ENCODE data around the gene LMBRD1. TPM values are rescaled to one million over a fixed set of nuclear protein-coding genes. Genes with fewer than 3 reads are reported as not detected.
"Not testable (repeated sequence)": the region's sequence is repeated elsewhere in the genome, so short reads cannot be mapped to it uniquely, and the experiment has no call there.

The LMBRD1 gene
- total and polyA plus RNA-seq, 9 donors = 48.2 to 83.0 (median 54.0) TPM

- no peaks in the 10 kb centered on the region for H3K27me3 ChIP-seq
- no peak for DNase-seq
- no peaks in the 10 kb centered on the region for H3K36me3 ChIP-seq
- TF ChIP-seq POLR2A (IDR thresholded peaks at IDR 0.05) (no peak), EP300 (IDR thresholded peaks at IDR 0.05) (no peak)
- TF ChIP-seq, protein P1, sequence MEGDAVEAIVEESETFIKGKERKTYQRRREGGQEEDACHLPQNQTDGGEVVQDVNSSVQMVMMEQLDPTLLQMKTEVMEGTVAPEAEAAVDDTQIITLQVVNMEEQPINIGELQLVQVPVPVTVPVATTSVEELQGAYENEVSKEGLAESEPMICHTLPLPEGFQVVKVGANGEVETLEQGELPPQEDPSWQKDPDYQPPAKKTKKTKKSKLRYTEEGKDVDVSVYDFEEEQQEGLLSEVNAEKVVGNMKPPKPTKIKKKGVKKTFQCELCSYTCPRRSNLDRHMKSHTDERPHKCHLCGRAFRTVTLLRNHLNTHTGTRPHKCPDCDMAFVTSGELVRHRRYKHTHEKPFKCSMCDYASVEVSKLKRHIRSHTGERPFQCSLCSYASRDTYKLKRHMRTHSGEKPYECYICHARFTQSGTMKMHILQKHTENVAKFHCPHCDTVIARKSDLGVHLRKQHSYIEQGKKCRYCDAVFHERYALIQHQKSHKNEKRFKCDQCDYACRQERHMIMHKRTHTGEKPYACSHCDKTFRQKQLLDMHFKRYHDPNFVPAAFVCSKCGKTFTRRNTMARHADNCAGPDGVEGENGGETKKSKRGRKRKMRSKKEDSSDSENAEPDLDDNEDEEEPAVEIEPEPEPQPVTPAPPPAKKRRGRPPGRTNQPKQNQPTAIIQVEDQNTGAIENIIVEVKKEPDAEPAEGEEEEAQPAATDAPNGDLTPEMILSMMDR (IDR thresholded peaks at IDR 0.05) = peak in 2 of 3 donors; percentile 19 to 21
- H3K4me1 ChIP-seq (ENCODE audit: insufficient read depth) = no peaks in the 10 kb centered on the region
- intact Hi-C loops (cut with DNase I) = no loop called here
- H3K27ac ChIP-seq = no peak overlapping the region
- no peak overlapping the region for H3K4me3 ChIP-seq
- 2 to 3% (median 2%) methylated on average over 5 of the region's 5 CpGs for WGBS, 3 donors
- H3K9me3 ChIP-seq = no peaks in the 10 kb centered on the region
Observed at GRCh38 chr6:69835414-69836179, 38.8 kb upstream of the LMBRD1 start.

- TF ChIP-seq, protein P1 (IDR thresholded peaks at IDR 0.05) = no peak
- TF ChIP-seq POLR2A (IDR thresholded peaks at IDR 0.05) (no peak), EP300 (IDR thresholded peaks at IDR 0.05) (no peak)
- intact Hi-C loops (cut with DNase I) = no loop called here
Observed at GRCh38 chr6:69832558-69832957, 35.7 kb upstream of the LMBRD1 start.

DNA sequence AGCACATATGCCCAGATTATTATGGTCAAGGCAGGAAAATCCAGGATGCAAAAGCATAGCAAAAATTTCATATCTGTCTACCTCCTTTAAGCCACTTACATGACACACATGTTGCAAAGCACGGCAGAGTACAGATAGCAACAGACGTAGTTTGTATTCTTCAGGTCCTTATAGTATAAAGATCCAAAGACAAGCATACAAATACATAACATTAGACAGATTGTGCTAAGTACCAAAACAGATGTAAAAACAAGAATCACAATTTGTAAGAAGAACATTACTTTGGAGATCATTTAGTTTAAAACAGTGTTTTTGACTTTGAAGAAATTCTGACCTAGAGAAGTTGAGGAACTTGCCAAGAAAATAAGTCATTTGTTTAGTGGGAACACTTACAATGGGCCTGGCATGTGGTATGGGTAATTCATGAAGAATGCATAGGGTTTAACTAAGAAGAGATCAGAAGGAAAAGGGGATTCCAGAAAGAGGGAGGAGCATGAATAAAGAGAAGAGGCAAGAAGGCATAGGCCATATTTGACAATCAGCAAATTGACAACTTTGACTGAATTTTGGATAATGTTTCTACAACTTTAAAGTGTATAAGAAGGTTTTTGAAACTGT lies 30.6 kb upstream of the LMBRD1 start:
- Histone ChIP-seq H3K4me1 (ENCODE audit: insufficient read depth) (no peaks in the 10 kb centered on the region), H3K9me3 (no peaks in the 10 kb centered on the region), H3K4me3 (no peak overlapping the region), H3K27ac (no peak overlapping the region), H3K27me3 (no peaks in the 10 kb centered on the region), H3K36me3 (no peaks in the 10 kb centered on the region)
- intact Hi-C loops (cut with DNase I) = no loop called here
- 23 to 27% (median 25%) methylated on average over 2 of the region's 2 CpGs for WGBS, 3 donors
- TF ChIP-seq, protein P1 (IDR thresholded peaks at IDR 0.05) = no peak
- no peak for TF ChIP-seq EP300 (IDR thresholded peaks at IDR 0.05)
- TF ChIP-seq POLR2A (IDR thresholded peaks at IDR 0.05) = no peak
- no peak for DNase-seq

More at GRCh38 chr6:69832558-69832957, 35.7 kb upstream of the LMBRD1 start:
- Histone ChIP-seq H3K4me1 (ENCODE audit: insufficient read depth) (no peaks in the 10 kb centered on the region), H3K27ac (no peak overlapping the region), H3K36me3 (no peaks in the 10 kb centered on the region), H3K27me3 (no peaks in the 10 kb centered on the region), H3K4me3 (no peak overlapping the region), H3K9me3 (no peaks in the 10 kb centered on the region)
- DNase-seq = no peak

GRCh38 chr6:69825904-69826303 lies 29.1 kb upstream of the LMBRD1 start:
- Histone ChIP-seq H3K9me3 (no peaks in the 10 kb centered on the region), H3K27ac (no peak overlapping the region), H3K36me3 (no peaks in the 10 kb centered on the region), H3K4me1 (ENCODE audit: insufficient read depth) (no peaks in the 10 kb centered on the region), H3K27me3 (no peaks in the 10 kb centered on the region), H3K4me3 (no peak overlapping the region)
- no peak for TF ChIP-seq EP300 (IDR thresholded peaks at IDR 0.05)
- TF ChIP-seq, protein P1 (IDR thresholded peaks at IDR 0.05) = no peak
- no peak for TF ChIP-seq POLR2A (IDR thresholded peaks at IDR 0.05)
- no peak for DNase-seq
- WGBS, 3 donors = 68 to 86% (median 83%) methylated on average over 1 of the region's 1 CpG
- intact Hi-C loops (cut with DNase I) = no loop called here

DNA sequence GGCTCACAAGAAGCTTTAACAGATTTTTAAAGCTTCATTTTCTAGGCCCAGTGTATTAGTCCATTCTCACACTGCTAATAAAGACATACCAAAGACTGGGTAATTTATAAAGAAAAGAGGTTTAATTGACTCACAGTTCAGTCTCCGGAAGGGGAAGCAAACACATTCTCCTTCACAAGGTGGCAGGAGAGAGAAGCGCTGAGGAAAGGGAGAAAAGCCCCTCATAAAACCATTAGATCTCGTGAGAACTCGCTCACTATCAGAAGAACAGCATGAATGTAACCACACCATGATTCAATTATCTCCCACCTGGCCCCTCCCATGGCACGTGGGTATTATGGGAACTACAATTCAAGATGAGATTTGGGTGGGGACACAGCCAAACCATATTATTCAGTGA lies 27.5 kb upstream of the LMBRD1 start:
- intact Hi-C loops (cut with DNase I); H3K4me3 ChIP-seq; H3K36me3 ChIP-seq; H3K9me3 ChIP-seq; H3K27me3 ChIP-seq; H3K27ac ChIP-seq; DNase-seq; H3K4me1 ChIP-seq (ENCODE audit: insufficient read depth): not testable (repeated sequence)
- 70 to 74% (median 71%) methylated on average over 5 of the region's 5 CpGs for WGBS, 3 donors

Measured in ovary (tissue), 9 donors.